Naive thymus-derived CD4-positive, alpha-beta T cell (primary cell): ENCODE measurements around the gene JAKMIP1. TPM values are rescaled to one million over a fixed set of nuclear protein-coding genes. Genes with fewer than 3 reads are reported as not detected.

Experiments
- ATAC-seq: fragments of 150-1000 bp; cut with Tn5 transposase; 2 replicates; pipeline ENCODE4 v1.10.0; 2021; ENCODE audit warnings: mild to moderate bottlenecking, moderate library complexity
- CTCF ChIA-PET: fragments of 350-600 bp; sonication (Branson Sonifier 250); formaldehyde crosslinking; loops from one replicate; lab custom pipeline; 2021; ENCODE audit warnings: antibody characterized with exemption; lab: Charles Lee
- POLR2A ChIA-PET: fragments of 350-600 bp; sonication (Branson Sonifier 250); formaldehyde crosslinking; loops from one replicate; lab custom pipeline; 2021; ENCODE audit warnings: antibody characterized with exemption, inconsistent platforms; lab: Charles Lee
- DNase-seq, 9 donors: peaks; one replicate each; pipeline versions ENCODE4 v3.0.0 to v3.0.0-alpha.2; 2020 to 2022; ENCODE audit warnings: mixed read lengths in 1 of 9
- H3K27ac ChIP-seq: one replicate; pipeline ENCODE4 v1.7.0; 2013; ENCODE audit warnings: mild to moderate bottlenecking, low read depth, low read length, moderate library complexity
- H3K27me3 ChIP-seq, 2 donors: one replicate each; pipeline ENCODE4 v1.7.0; 2013; ENCODE audit warnings: low read length in 2 of 2, mild to moderate bottlenecking in 2 of 2, moderate library complexity in 2 of 2; ENCODE audit not compliant: control insufficient read depth in 2 of 2, insufficient read depth in 2 of 2
- H3K36me3 ChIP-seq, 3 experiments: 1 replicate in 2 of 3; 2 replicates in 1 of 3; pipeline ENCODE4 v1.7.0; 2013; ENCODE audit warnings: low read length in 3 of 3, mild to moderate bottlenecking in 3 of 3, moderate library complexity in 1 of 3; ENCODE audit not compliant: insufficient read depth in 3 of 3, control insufficient read depth in 2 of 3
- H3K4me1 ChIP-seq, 2 donors: one replicate each; pipeline ENCODE4 v1.7.0; 2013; ENCODE audit warnings: low read length in 2 of 2, mild to moderate bottlenecking in 2 of 2, moderate library complexity in 1 of 2; ENCODE audit not compliant: control insufficient read depth in 2 of 2, insufficient read depth in 2 of 2
- H3K4me3 ChIP-seq: 2 replicates; pipeline ENCODE4 v1.7.0; 2013; ENCODE audit warnings: mild to moderate bottlenecking, low read length
- H3K9me3 ChIP-seq, 3 experiments: 1 replicate in 2 of 3; 2 replicates in 1 of 3; pipeline ENCODE4 v1.7.0; 2013; ENCODE audit warnings: low read length in 3 of 3; ENCODE audit not compliant: control insufficient read depth in 2 of 3
- H3K27ac Mint-ChIP-seq, 9 donors: one replicate each; pipeline ENCODE4 v1.8.0; 2020 to 2022; ENCODE audit warnings: mixed read lengths in 9 of 9, mild to moderate bottlenecking in 8 of 9, moderate library complexity in 5 of 9, inconsistent platforms in 2 of 9
- H3K27me3 Mint-ChIP-seq, 5 donors: one replicate each; pipeline ENCODE4 v1.8.0; 2021 to 2022; ENCODE audit warnings: mixed read lengths in 5 of 5, mild to moderate bottlenecking in 1 of 5
- H3K36me3 Mint-ChIP-seq, 5 donors: one replicate each; pipeline ENCODE4 v1.8.0; 2020 to 2022; ENCODE audit warnings: mixed read lengths in 5 of 5, mild to moderate bottlenecking in 3 of 5, inconsistent platforms in 1 of 5
- H3K4me1 Mint-ChIP-seq, 7 donors: one replicate each; pipeline ENCODE4 v1.8.0; 2020 to 2022; ENCODE audit warnings: mixed read lengths in 7 of 7, mild to moderate bottlenecking in 3 of 7, inconsistent platforms in 1 of 7
- H3K4me3 Mint-ChIP-seq, 10 donors: one replicate each; pipeline ENCODE4 v1.8.0; 2020 to 2022; ENCODE audit warnings: mild to moderate bottlenecking in 10 of 10, mixed read lengths in 10 of 10, moderate library complexity in 6 of 10, inconsistent platforms in 2 of 10
- H3K9me3 Mint-ChIP-seq, 11 donors: one replicate each; pipeline ENCODE4 v1.8.0; 2020 to 2022; ENCODE audit warnings: mixed read lengths in 11 of 11, mild to moderate bottlenecking in 4 of 11, inconsistent platforms in 1 of 11, moderate library complexity in 1 of 11
- intact Hi-C, 2 donors: fragments of 100-400 bp; cut with micrococcal nuclease; formaldehyde crosslinking; loops; one replicate each; pipeline ENCODE4 v1.15.1; 2023
- polyA plus RNA-seq, 2 donors: library from polyadenylated mRNA; unstranded; fragments of 300-500 nt; fragmentation: Illumina TruSeq; gene quantifications; one replicate each; pipeline ENCODE4 v1.2.3, GENCODE V29; 2021
- total RNA-seq, 6 experiments: library from RNA in 5 of 6; stranded (reverse) in 5 of 6; gene quantifications; 1 replicate in 5 of 6; 2 replicates in 1 of 6; pipeline ENCODE4 v1.2.3 and lab custom pipeline; 2021 to 2026

The JAKMIP1 gene
- total and polyA plus RNA-seq, 7 experiments from 2014 or later, result 0.21 to 15.3 (median 2.4) TPM; not detected in 3

DNA sequence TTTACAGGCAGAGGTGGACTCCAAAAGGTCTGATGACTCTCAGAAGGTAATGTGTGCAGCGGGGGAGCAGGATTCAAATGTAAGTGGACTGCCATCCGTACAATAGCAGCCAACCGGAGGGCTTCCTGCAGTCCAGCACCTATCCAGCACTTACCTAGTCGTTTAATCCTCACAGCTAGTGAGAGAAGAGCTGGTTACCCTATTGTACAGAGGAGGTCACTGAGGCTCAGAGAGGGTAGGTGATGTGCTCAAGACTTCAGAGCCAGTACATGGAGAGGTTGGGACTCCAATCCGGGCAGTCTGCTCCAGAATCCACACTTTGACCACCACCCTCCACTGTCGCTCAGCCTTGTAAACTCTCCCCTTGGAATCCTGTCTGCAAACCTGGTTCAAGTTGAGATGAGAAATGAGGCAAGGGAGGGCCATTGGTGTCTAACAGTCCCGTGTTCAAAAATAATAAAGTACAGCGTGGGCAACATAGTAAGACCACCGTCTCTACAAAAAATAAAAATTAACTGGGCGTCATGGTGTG, 22.5 kb upstream of the JAKMIP1 start:
- no peak for ATAC-seq
- Histone ChIP-seq H3K4me1 (peaks cover 0 to 4% of the 10 kb centered on the region in 2 donors), H3K27ac (no peak overlapping the region), H3K36me3 (no peaks in the 10 kb centered on the region), H3K27me3 (peaks cover 0 to 4% of the 10 kb centered on the region in 2 donors), H3K4me3 (no peak overlapping the region), H3K9me3 (peaks cover 0 to 5% (median 0%) of the 10 kb centered on the region in 3 experiments)
- intact Hi-C loops, result no loop called here
- Mint-ChIP-seq H3K27ac (no peak overlapping the region), H3K4me1 (peaks cover 0 to 4% (median 0%) of the 10 kb centered on the region in 7 donors), H3K9me3 (peaks cover 0 to 29% (median 7%) of the 10 kb centered on the region in 11 donors), H3K4me3 (no peak overlapping the region), H3K27me3 (peaks cover 40 to 70% (median 65%) of the 10 kb centered on the region in 5 donors), H3K36me3 (no peaks in the 10 kb centered on the region)
- DNase-seq, result no peak
- ChIA-PET CTCF (no interaction called here), POLR2A (no interaction called here)

GRCh38 chr4:6221851-6222760, 21.8 kb upstream of the JAKMIP1 start:
- no peak overlapping the region for H3K4me3 ChIP-seq
- ChIA-PET CTCF (no interaction called here), POLR2A (no interaction called here)
- Mint-ChIP-seq H3K9me3 (peaks cover 0 to 29% (median 7%) of the 10 kb centered on the region in 11 donors), H3K4me3 (peak overlapping the region in 1 of 10 donors; percentile 14), H3K27ac (no peak overlapping the region), H3K4me1 (peaks cover 0 to 4% (median 0%) of the 10 kb centered on the region in 7 donors), H3K36me3 (no peaks in the 10 kb centered on the region), H3K27me3 (peaks cover 44 to 71% (median 68%) of the 10 kb centered on the region in 5 donors)
- ATAC-seq, result peak; percentile 72
- peaks cover 0 to 4% of the 10 kb centered on the region in 2 donors for H3K27me3 ChIP-seq
- no peak overlapping the region for H3K27ac ChIP-seq
- no peak for DNase-seq
- no peaks in the 10 kb centered on the region for H3K36me3 ChIP-seq
- intact Hi-C loops, result no loop called here
- peaks cover 0 to 5% (median 0%) of the 10 kb centered on the region in 3 experiments for H3K9me3 ChIP-seq
- H3K4me1 ChIP-seq, result peaks cover 0 to 4% of the 10 kb centered on the region in 2 donors

DNA sequence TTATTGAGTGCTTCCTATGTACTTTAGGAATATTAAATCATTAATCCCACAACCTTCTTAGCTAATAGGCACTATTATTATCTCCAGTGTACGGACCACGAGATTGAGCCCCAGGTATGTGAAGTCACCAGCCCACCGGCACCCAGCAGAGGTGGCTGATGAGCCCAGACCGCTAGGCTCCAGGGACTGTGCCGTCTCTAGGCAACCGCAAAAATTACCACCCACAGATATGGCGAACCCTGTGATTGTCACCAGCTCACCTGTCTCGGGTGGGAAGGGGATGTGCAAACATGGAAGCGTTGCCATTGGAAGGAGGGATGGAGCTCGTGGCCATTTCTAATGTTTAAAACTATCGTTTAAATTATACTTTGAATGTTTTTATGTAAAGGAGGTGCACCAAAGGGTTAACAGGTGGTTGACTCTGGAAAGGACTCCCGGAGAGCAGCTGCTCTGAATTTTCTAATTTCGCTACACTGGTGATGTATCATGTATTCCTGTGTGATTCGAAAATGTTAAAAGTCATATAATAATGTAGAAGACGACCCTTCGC, 21.0 kb upstream of the JAKMIP1 start:
- no peak overlapping the region for H3K27ac ChIP-seq
- Mint-ChIP-seq H3K36me3 (no peaks in the 10 kb centered on the region), H3K4me1 (peaks cover 0 to 4% (median 0%) of the 10 kb centered on the region in 7 donors), H3K9me3 (peaks cover 0 to 29% (median 7%) of the 10 kb centered on the region in 11 donors), H3K4me3 (peak overlapping the region in 2 of 10 donors; percentile 12 to 14), H3K27ac (no peak overlapping the region), H3K27me3 (peaks cover 49 to 77% (median 71%) of the 10 kb centered on the region in 5 donors)
- peaks cover 0 to 4% of the 10 kb centered on the region in 2 donors for H3K27me3 ChIP-seq
- CTCF ChIA-PET, result no interaction called here
- no peaks in the 10 kb centered on the region for H3K36me3 ChIP-seq
- ATAC-seq, result no peak
- intact Hi-C loops, result no loop called here
- POLR2A ChIA-PET, result no interaction called here
- no peak overlapping the region for H3K4me3 ChIP-seq
- DNase-seq, result no peak
- H3K9me3 ChIP-seq, result peaks cover 0 to 5% (median 0%) of the 10 kb centered on the region in 3 experiments
- H3K4me1 ChIP-seq, result peaks cover 0 to 4% of the 10 kb centered on the region in 2 donors

GRCh38 chr4:6217716-6218381, 17.5 kb upstream of the JAKMIP1 start:
- no peak overlapping the region for H3K4me3 ChIP-seq
- peaks cover 31 to 68% (median 51%) of the 10 kb centered on the region in 5 donors for H3K27me3 Mint-ChIP-seq
- no peaks in the 10 kb centered on the region for H3K36me3 Mint-ChIP-seq
- peaks cover 0 to 4% of the 10 kb centered on the region in 2 donors for H3K27me3 ChIP-seq
- intact Hi-C loops, result no loop called here
- H3K4me3 Mint-ChIP-seq, result no peak overlapping the region
- H3K27ac ChIP-seq, result no peak overlapping the region
- H3K9me3 Mint-ChIP-seq, result peaks cover 0 to 17% (median 6%) of the 10 kb centered on the region in 11 donors
- H3K9me3 ChIP-seq, result peaks cover 0 to 5% (median 0%) of the 10 kb centered on the region in 3 experiments
- H3K27ac Mint-ChIP-seq, result no peak overlapping the region
- ChIA-PET CTCF (no interaction called here), POLR2A (no interaction called here)
- H3K4me1 ChIP-seq, result peaks cover 0 to 4% of the 10 kb centered on the region in 2 donors
- no peaks in the 10 kb centered on the region for H3K36me3 ChIP-seq
- ATAC-seq (no peak), DNase-seq (no peak)
- peaks cover 0 to 4% (median 0%) of the 10 kb centered on the region in 7 donors for H3K4me1 Mint-ChIP-seq

DNA sequence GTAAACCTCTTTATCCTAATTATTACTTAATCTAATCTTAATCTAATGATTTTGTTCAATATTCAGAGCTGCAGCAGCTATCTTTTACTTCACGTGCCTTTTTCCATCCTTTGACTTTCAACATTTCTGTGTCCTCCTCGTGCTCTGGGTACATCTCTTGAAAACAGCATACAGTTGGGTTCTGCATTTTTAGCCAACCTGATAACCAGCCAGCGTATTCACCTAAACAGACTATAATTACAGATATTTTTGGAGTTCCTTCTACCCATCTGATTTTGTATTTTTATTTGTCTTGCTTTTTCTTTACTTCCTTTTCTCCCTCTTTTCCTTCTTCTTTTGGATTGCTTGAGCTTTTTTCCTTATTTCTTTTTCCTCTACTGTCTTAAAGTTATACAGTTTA, 16.2 kb upstream of the JAKMIP1 start:
- Mint-ChIP-seq H3K27me3 (peaks cover 26 to 64% (median 47%) of the 10 kb centered on the region in 5 donors), H3K4me3 (no peak overlapping the region), H3K4me1 (peaks cover 0 to 4% (median 0%) of the 10 kb centered on the region in 7 donors), H3K9me3 (peaks cover 0 to 16% (median 4%) of the 10 kb centered on the region in 11 donors), H3K27ac (no peak overlapping the region), H3K36me3 (no peaks in the 10 kb centered on the region)
- intact Hi-C loops, result no loop called here
- H3K4me3 ChIP-seq, result no peak overlapping the region
- ATAC-seq (no peak), DNase-seq (no peak)
- ChIA-PET POLR2A (no interaction called here), CTCF (no interaction called here)
- H3K4me1 ChIP-seq, result peaks cover 0 to 4% of the 10 kb centered on the region in 2 donors
- no peaks in the 10 kb centered on the region for H3K36me3 ChIP-seq
- H3K27ac ChIP-seq, result no peak overlapping the region
- H3K9me3 ChIP-seq, result no peaks in the 10 kb centered on the region
- peaks cover 0 to 4% of the 10 kb centered on the region in 2 donors for H3K27me3 ChIP-seq

- intact Hi-C loops, result no loop called here
- Histone ChIP-seq H3K4me3 (no peak overlapping the region), H3K27me3 (no peaks in the 10 kb centered on the region), H3K36me3 (no peaks in the 10 kb centered on the region), H3K4me1 (no peaks in the 10 kb centered on the region), H3K9me3 (no peaks in the 10 kb centered on the region), H3K27ac (no peak overlapping the region)
- H3K4me1 Mint-ChIP-seq, result no peaks in the 10 kb centered on the region
- H3K36me3 Mint-ChIP-seq, result no peaks in the 10 kb centered on the region
- H3K27ac Mint-ChIP-seq, result no peak overlapping the region
- CTCF ChIA-PET, result interaction anchor here (1.4 kb wide), 1 partner anchor 41 kb away, joined by 3 read pairs; no protein-coding TSS in a partner anchor
- H3K27me3 Mint-ChIP-seq, result peaks cover 11 to 44% (median 21%) of the 10 kb centered on the region in 5 donors
- DNase-seq (no peak), ATAC-seq (no peak)
- H3K9me3 Mint-ChIP-seq, result peaks cover 0 to 4% (median 3%) of the 10 kb centered on the region in 11 donors
- H3K4me3 Mint-ChIP-seq, result no peak overlapping the region
- POLR2A ChIA-PET, result no interaction called here
These were observed 9.6 kb upstream of the JAKMIP1 start for GRCh38 chr4:6209921-6210320.
